ENCODE results near the gene TGM5.
A peak's percentile ranks its signal among the peaks of the same experiment; 100 is the strongest.
"Not testable (repeated sequence)": the region's sequence is repeated elsewhere in the genome, so short reads cannot be mapped to it uniquely, and the experiment has no call there.

TGM5 gene

DNA sequence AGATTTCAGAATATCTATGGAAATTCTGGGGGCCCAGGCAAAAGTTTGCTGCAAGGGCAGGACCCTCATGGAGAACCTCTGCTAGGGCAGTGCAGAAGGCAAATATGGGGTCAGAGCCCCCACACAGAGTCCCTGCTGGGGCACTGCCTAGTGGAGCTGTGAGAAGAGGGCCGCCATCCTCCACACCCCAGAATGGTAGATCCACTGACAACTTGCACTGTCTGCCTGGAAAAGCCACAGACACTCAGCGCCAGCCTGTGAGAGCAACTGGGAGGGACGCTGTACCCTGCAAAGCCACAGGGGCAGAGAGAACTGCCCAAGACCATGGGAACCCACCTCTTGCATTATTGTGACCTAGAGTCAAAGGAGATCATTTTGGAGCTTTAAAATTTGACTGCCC lies 67.7 kb downstream of the TGM5 start:
- H3K27me3 ChIP-seq (ENCODE audit: low read depth, low read length): no peaks in the 10 kb centered on the region
- H3K36me3 ChIP-seq (ENCODE audit: control insufficient read depth in 1 of 2, insufficient read depth in 2 of 2, low read length in 2 of 2): peaks cover 22 to 36% of the 10 kb centered on the region in 2 donors
- no peak overlapping the region for H3K4me3 ChIP-seq (ENCODE audit: low read depth in 1 of 2, low read length in 2 of 2)
- H3K27ac ChIP-seq (ENCODE audit: low read length): no peak overlapping the region
- H3K4me1 ChIP-seq (ENCODE audit: control insufficient read depth in 1 of 2, insufficient read depth in 2 of 2, low read length in 2 of 2): no peaks in the 10 kb centered on the region
- no peaks in the 10 kb centered on the region for H3K9me3 ChIP-seq (ENCODE audit: control insufficient read depth in 1 of 2, low read length in 2 of 2)

DNA sequence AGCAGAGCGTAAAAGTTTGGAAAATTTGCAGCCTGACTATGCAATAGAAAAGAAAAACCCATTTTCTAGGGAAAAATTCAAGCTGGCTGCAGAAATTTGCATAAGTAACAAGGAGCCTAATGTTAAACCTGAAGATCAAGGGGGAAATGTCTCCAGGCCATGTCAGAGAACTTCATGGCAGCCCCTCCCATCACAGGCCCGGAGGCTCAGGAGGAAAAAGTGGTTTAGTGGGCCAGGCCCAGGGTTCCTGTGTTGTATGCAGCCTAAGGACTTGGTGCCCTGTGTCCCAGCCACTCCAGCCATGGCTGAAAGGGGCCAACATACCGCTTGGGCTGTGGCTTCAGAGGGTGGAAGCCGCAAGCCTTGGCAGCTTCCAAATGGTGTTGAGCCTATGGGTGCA lies 68.2 kb downstream of the TGM5 start:
- not testable (repeated sequence) for H3K27ac ChIP-seq (ENCODE audit: low read length); H3K9me3 ChIP-seq (ENCODE audit: control insufficient read depth in 1 of 2, low read length in 2 of 2); H3K4me1 ChIP-seq (ENCODE audit: control insufficient read depth in 1 of 2, insufficient read depth in 2 of 2, low read length in 2 of 2); H3K27me3 ChIP-seq (ENCODE audit: low read depth, low read length); H3K4me3 ChIP-seq (ENCODE audit: low read depth in 1 of 2, low read length in 2 of 2)
- H3K36me3 ChIP-seq (ENCODE audit: control insufficient read depth in 1 of 2, insufficient read depth in 2 of 2, low read length in 2 of 2): peaks cover 25 to 38% of the 10 kb centered on the region in 2 donors

DNA sequence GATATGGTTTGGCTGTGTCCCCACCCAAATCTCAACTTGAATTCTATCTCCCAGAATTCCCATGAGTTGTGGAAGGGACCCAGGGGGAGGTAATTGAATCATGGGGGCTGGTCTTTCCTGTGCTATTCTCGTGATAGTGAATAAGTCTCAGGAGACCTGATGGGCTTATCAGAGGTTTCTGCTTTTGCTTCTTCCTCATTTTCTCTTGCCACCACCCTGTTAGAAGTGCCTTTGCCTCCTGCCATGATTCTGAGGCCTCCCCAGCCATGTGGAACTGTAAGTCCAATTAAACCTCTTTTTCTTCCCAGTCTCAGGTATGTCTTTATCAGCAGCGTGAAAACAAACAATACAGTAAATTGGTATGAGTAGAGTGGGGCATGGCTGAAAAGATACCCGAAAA lies 69.0 kb downstream of the TGM5 start:
- H3K27ac ChIP-seq (ENCODE audit: low read length); H3K4me1 ChIP-seq (ENCODE audit: control insufficient read depth in 1 of 2, insufficient read depth in 2 of 2, low read length in 2 of 2); H3K4me3 ChIP-seq (ENCODE audit: low read depth in 1 of 2, low read length in 2 of 2); H3K9me3 ChIP-seq (ENCODE audit: control insufficient read depth in 1 of 2, low read length in 2 of 2); H3K27me3 ChIP-seq (ENCODE audit: low read depth, low read length): not testable (repeated sequence)
- H3K36me3 ChIP-seq (ENCODE audit: control insufficient read depth in 1 of 2, insufficient read depth in 2 of 2, low read length in 2 of 2): peaks cover 30 to 46% of the 10 kb centered on the region in 2 donors

- no peaks in the 10 kb centered on the region for H3K9me3 ChIP-seq (ENCODE audit: control insufficient read depth in 1 of 2, low read length in 2 of 2)
- H3K27ac ChIP-seq (ENCODE audit: low read length): no peak overlapping the region
- peaks cover 38 to 54% of the 10 kb centered on the region in 2 donors for H3K36me3 ChIP-seq (ENCODE audit: control insufficient read depth in 1 of 2, insufficient read depth in 2 of 2, low read length in 2 of 2)
- H3K4me1 ChIP-seq (ENCODE audit: control insufficient read depth in 1 of 2, insufficient read depth in 2 of 2, low read length in 2 of 2): no peaks in the 10 kb centered on the region
- H3K27me3 ChIP-seq (ENCODE audit: low read depth, low read length): no peaks in the 10 kb centered on the region
- H3K4me3 ChIP-seq (ENCODE audit: low read depth in 1 of 2, low read length in 2 of 2): no peak overlapping the region
These were observed 69.8 kb downstream of the TGM5 start for GRCh38 chr15:43196760-43197548.

- no peaks in the 10 kb centered on the region for H3K4me1 ChIP-seq (ENCODE audit: control insufficient read depth in 1 of 2, insufficient read depth in 2 of 2, low read length in 2 of 2)
- H3K9me3 ChIP-seq (ENCODE audit: control insufficient read depth in 1 of 2, low read length in 2 of 2): no peaks in the 10 kb centered on the region
- H3K4me3 ChIP-seq (ENCODE audit: low read depth in 1 of 2, low read length in 2 of 2): no peak overlapping the region
- H3K27me3 ChIP-seq (ENCODE audit: low read depth, low read length): no peaks in the 10 kb centered on the region
- H3K27ac ChIP-seq (ENCODE audit: low read length): no peak overlapping the region
- H3K36me3 ChIP-seq (ENCODE audit: control insufficient read depth in 1 of 2, insufficient read depth in 2 of 2, low read length in 2 of 2): peaks cover 57 to 74% of the 10 kb centered on the region in 2 donors
These were observed 71.9 kb downstream of the TGM5 start for GRCh38 chr15:43194795-43195194.

- Histone ChIP-seq H3K4me1 (ENCODE audit: control insufficient read depth in 1 of 2, insufficient read depth in 2 of 2, low read length in 2 of 2) (no peaks in the 10 kb centered on the region), H3K36me3 (ENCODE audit: control insufficient read depth in 1 of 2, insufficient read depth in 2 of 2, low read length in 2 of 2) (peaks cover 65 to 73% of the 10 kb centered on the region in 2 donors), H3K9me3 (ENCODE audit: control insufficient read depth in 1 of 2, low read length in 2 of 2) (no peaks in the 10 kb centered on the region), H3K27me3 (ENCODE audit: low read depth, low read length) (no peaks in the 10 kb centered on the region), H3K27ac (ENCODE audit: low read length) (no peak overlapping the region), H3K4me3 (ENCODE audit: low read depth in 1 of 2, low read length in 2 of 2) (no peak overlapping the region)
These were observed 73.0 kb downstream of the TGM5 start for GRCh38 chr15:43193710-43194109.

DNA sequence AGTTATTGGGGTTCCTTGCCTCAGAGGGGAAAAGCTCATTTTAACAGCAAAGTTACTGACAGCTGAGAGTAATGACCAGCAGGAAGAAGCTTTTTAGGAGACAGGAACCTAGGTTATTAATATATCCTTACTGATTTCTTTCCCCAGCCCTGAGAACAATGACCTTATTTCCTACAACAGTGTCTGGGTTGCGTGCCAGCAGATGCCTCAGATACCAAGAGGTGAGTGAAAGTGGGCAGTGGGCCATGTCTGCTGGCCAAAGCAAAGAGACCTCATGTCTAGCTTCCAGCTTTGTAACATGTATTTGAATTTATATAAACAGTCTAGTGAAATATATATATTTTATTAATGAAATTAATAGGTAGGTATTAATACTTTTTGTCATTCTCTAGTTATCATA lies 76.5 kb downstream of the TGM5 start:
- Histone ChIP-seq H3K4me3 (ENCODE audit: low read depth in 1 of 2, low read length in 2 of 2) (no peak overlapping the region), H3K27ac (ENCODE audit: low read length) (no peak overlapping the region), H3K36me3 (ENCODE audit: control insufficient read depth in 1 of 2, insufficient read depth in 2 of 2, low read length in 2 of 2) (peaks cover 50 to 52% of the 10 kb centered on the region in 2 donors), H3K4me1 (ENCODE audit: control insufficient read depth in 1 of 2, insufficient read depth in 2 of 2, low read length in 2 of 2) (peaks cover 0 to 11% of the 10 kb centered on the region in 2 donors), H3K9me3 (ENCODE audit: control insufficient read depth in 1 of 2, low read length in 2 of 2) (no peaks in the 10 kb centered on the region), H3K27me3 (ENCODE audit: low read depth, low read length) (no peaks in the 10 kb centered on the region)

DNA sequence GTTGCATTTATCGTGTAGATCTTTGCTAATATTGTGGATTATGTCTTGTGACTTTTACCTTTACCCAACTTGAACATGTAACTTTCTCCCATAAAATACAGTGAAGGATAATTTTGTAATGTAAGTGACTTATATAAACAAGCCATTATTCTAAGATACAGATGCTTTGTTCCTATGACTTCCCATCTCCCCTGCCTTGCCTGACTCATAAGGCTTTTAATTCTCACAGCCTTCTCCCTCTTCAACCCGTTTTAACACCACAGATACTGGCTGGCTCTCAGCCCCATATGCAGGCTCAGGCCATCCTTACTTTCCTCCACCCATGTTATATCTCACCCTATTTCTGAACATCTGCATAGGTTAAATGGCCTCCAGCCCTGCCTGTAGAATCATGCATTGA lies 77.4 kb downstream of the TGM5 start:
- no peaks in the 10 kb centered on the region for H3K27me3 ChIP-seq (ENCODE audit: low read depth, low read length)
- no peaks in the 10 kb centered on the region for H3K9me3 ChIP-seq (ENCODE audit: control insufficient read depth in 1 of 2, low read length in 2 of 2)
- H3K4me1 ChIP-seq (ENCODE audit: control insufficient read depth in 1 of 2, insufficient read depth in 2 of 2, low read length in 2 of 2): peaks cover 0 to 17% of the 10 kb centered on the region in 2 donors
- H3K36me3 ChIP-seq (ENCODE audit: control insufficient read depth in 1 of 2, insufficient read depth in 2 of 2, low read length in 2 of 2): peaks cover 41 to 49% of the 10 kb centered on the region in 2 donors
- H3K27ac ChIP-seq (ENCODE audit: low read length): no peak overlapping the region
- H3K4me3 ChIP-seq (ENCODE audit: low read depth in 1 of 2, low read length in 2 of 2): no peak overlapping the region

- Histone ChIP-seq H3K36me3 (ENCODE audit: control insufficient read depth in 1 of 2, insufficient read depth in 2 of 2, low read length in 2 of 2) (peaks cover 26 to 42% of the 10 kb centered on the region in 2 donors), H3K9me3 (ENCODE audit: control insufficient read depth in 1 of 2, low read length in 2 of 2) (no peaks in the 10 kb centered on the region), H3K4me1 (ENCODE audit: control insufficient read depth in 1 of 2, insufficient read depth in 2 of 2, low read length in 2 of 2) (peaks cover 0 to 17% of the 10 kb centered on the region in 2 donors), H3K27me3 (ENCODE audit: low read depth, low read length) (no peaks in the 10 kb centered on the region), H3K4me3 (ENCODE audit: low read depth in 1 of 2, low read length in 2 of 2) (no peak overlapping the region), H3K27ac (ENCODE audit: low read length) (no peak overlapping the region)
These were observed 79.1 kb downstream of the TGM5 start for GRCh38 chr15:43187544-43188155.

- H3K27me3 ChIP-seq (ENCODE audit: low read depth, low read length): no peaks in the 10 kb centered on the region
- H3K36me3 ChIP-seq (ENCODE audit: control insufficient read depth in 1 of 2, insufficient read depth in 2 of 2, low read length in 2 of 2): peaks cover 9 to 32% of the 10 kb centered on the region in 2 donors
- H3K9me3 ChIP-seq (ENCODE audit: control insufficient read depth in 1 of 2, low read length in 2 of 2): no peaks in the 10 kb centered on the region
- H3K27ac ChIP-seq (ENCODE audit: low read length): peak overlapping the region; percentile 89
- H3K4me1 ChIP-seq (ENCODE audit: control insufficient read depth in 1 of 2, insufficient read depth in 2 of 2, low read length in 2 of 2): peaks cover 0 to 17% of the 10 kb centered on the region in 2 donors
- peak overlapping the region; percentile 77 to 81 for H3K4me3 ChIP-seq (ENCODE audit: low read depth in 1 of 2, low read length in 2 of 2)
These were observed 80.8 kb downstream of the TGM5 start for GRCh38 chr15:43186003-43186353.

DNA sequence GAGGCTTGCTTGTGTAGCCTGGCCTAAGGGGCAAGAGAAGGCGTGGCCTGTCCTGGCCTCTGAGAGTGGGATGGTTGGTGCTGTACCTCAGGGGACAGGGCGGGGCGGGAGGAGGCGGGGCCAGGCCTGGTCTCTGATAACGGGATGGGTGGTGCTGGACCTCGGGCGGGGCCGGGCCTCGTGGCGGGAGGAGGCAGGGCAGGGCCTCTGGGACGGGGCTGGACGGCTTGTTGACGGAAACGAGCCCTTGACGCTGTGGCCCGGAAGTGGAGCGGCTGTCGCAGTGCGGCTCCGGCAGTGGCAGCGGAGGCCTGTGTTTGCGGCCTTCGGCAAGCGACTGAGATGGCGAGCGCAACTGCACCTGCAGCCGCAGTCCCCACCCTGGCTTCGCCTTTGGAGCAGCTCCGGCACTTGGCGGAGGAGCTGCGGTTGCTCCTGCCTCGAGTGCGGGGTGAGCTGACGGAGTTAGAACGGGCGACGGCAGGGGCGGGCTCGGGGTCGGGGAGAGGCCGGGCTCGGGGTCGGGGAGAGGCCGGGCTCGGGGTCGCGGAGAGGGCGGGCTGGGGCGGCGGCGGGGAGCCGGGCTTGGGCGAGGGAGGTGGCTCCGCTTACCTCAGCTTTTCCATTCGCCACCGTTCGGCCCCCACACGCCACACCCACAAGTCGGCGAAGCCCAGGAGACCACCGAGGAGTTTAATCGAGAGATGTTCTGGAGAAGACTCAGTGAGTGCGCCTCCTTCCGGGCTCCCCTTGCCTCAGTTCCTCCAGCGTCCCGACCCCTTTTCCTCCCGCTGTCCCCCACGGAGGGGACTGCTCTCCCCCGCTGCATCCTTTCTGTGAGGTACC lies 81.3 kb downstream of the TGM5 start, which contains the start of gene CCNDBP1:
CCNDBP1 (plus strand) TSS at position 247 of the 846 bp plus-strand sequence; CDS start at position 343, 96 bp downstream.
- Histone ChIP-seq H3K27ac (ENCODE audit: low read length) (peak within 1 kb of the TSS; percentile 89), H3K4me1 (ENCODE audit: control insufficient read depth in 1 of 2, insufficient read depth in 2 of 2, low read length in 2 of 2) (peaks cover 0 to 17% of the 10 kb centered on the region in 2 donors), H3K9me3 (ENCODE audit: control insufficient read depth in 1 of 2, low read length in 2 of 2) (no peaks in the 10 kb centered on the region), H3K4me3 (ENCODE audit: low read depth in 1 of 2, low read length in 2 of 2) (peak within 1 kb of the TSS; percentile 77 to 81), H3K27me3 (ENCODE audit: low read depth, low read length) (no peaks in the 10 kb centered on the region), H3K36me3 (ENCODE audit: control insufficient read depth in 1 of 2, insufficient read depth in 2 of 2, low read length in 2 of 2) (peaks cover 3 to 26% of the 10 kb centered on the region in 2 donors)
